Hepatocyte (in vitro differentiated cells): Measurements from ENCODE around the gene OTOP3.

Experiments used
- CTCF ChIP-seq: fragments of 200-600 bp; sonication (generic); IDR thresholded peaks from 2 replicates; pipeline ENCODE4 v1.5.1; 2016; ENCODE audit warnings: antibody characterized with exemption, mild to moderate bottlenecking; ENCODE audit not compliant: poor library complexity
- EZH2 ChIP-seq: fragments of 200-600 bp; sonication (generic); IDR thresholded peaks from 2 replicates; pipeline ENCODE4 v1.6.1; 2016; ENCODE audit warnings: antibody characterized with exemption, mild to moderate bottlenecking, borderline replicate concordance
- EZH2phosphoT487 ChIP-seq: fragments of 200-600 bp; sonication (generic); IDR thresholded peaks from one replicate; pipeline ENCODE4 v1.6.1; 2018; ENCODE audit warnings: antibody characterized with exemption, mild to moderate bottlenecking, low read depth, moderate library complexity; ENCODE audit not compliant: unreplicated experiment, severe bottlenecking

GRCh38 chr17:74959826-74960515 is 24.3 kb downstream of the OTOP3 start:
- TF ChIP-seq EZH2 (no peak), EZH2phosphoT487 (no peak), CTCF (no peak)
